ENCODE measurements around the gene PRAMEF11. TPM values are rescaled to one million over a fixed set of nuclear protein-coding genes. Genes with fewer than 3 reads are reported as not detected.
"Not testable (repeated sequence)": the region's sequence is repeated elsewhere in the genome, so short reads cannot be mapped to it uniquely, and the experiment has no call there.

The PRAMEF11 gene
- total RNA-seq = not detected in 2 replicates
- polyA plus RNA-seq = not detected in 2 replicates
- polyA plus RNA-seq (2011; cell fraction: cytosol; rRNA removed) = not detected in 2 replicates
- not detected in 2 replicates for polyA plus RNA-seq (2011; cell fraction: nucleus; rRNA removed)
- polyA plus RNA-seq (2012) = not detected in 2 replicates
- not detected in 2 replicates for polyA minus RNA-seq
- not detected for polyA minus RNA-seq (2011; cell fraction: cytosol; rRNA and poly(A)+ RNA removed)
- not detected in 2 replicates for polyA minus RNA-seq (2011; cell fraction: nucleus; rRNA and poly(A)+ RNA removed)
- not detected for Bru-seq, nascent RNA
- not detected for BruChase-seq, experiment 1, labeled RNA remaining after a 6-hour chase
- BruChase-seq, experiment 2, labeled RNA remaining after a 2-hour chase = not detected
- long read RNA-seq = 0 reads

DNA sequence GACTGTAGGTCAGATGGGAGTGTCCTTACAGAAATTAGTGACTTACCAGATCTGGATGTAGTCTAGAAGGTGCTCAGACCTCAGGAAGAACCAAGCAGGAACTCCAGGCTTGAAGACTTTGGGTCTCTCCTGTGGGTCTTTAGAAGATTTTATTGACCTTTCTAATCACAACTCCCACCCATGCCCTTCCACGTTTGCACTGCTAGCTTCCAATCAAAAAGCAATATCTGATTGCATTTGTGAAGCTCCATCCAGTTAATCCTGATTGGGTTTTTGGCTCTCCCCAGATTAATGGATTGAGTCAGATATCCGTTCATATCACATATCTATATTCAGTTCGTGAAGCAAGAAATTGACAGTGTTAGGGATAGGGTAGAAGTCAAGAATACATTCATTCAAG is at the start of gene PRAMEF11:
Gene PRAMEF11, minus strand, starts transcription at position 101 of the 400 bp plus-strand sequence. CDS start 2,621 bp downstream, outside the sequence.
- POLR2A ChIA-PET; intact Hi-C loops (cut with micrococcal nuclease); H4K20me1 ChIP-seq (replicated peaks; ENCODE audit: control insufficient read depth, extremely low read depth, insufficient read depth, low read length); DNase-seq (ENCODE audit: low read depth, low spot score); H3K4me1 ChIP-seq (ENCODE audit: control insufficient read depth, extremely low read depth, insufficient read depth, low read length); H3K27ac ChIP-seq (ENCODE audit: insufficient read depth, low read depth, low read length); H3K27me3 ChIP-seq (ENCODE audit: control insufficient read depth in 2 of 2, insufficient read depth in 2 of 2, low read length in 2 of 2); H3K79me2 ChIP-seq (ENCODE audit: control insufficient read depth, insufficient read depth, low read length); BruUV-seq (replicated peaks); H3K9me3 ChIP-seq (replicated peaks; ENCODE audit: control insufficient read depth, insufficient read depth, low read length); H2AFZ ChIP-seq (ENCODE audit: low read depth, low read length); H3K4me2 ChIP-seq (ENCODE audit: insufficient read depth, low read length); CTCF ChIA-PET; FAIRE-seq; H3K4me3 ChIP-seq (replicated peaks in 1 of 3; ENCODE audit: insufficient read depth in 1 of 3, low read depth in 1 of 3, low read length in 3 of 3); H3K9me1 ChIP-seq (replicated peaks; ENCODE audit: control insufficient read depth, extremely low read depth, insufficient read depth, low read length); dilution Hi-C loops (cut with MboI; ENCODE audit: extremely low pct_ligation_motif_present, low sequenced_read_pairs); H3K36me3 ChIP-seq (ENCODE audit: control insufficient read depth in 2 of 2, extremely low read depth in 1 of 2, insufficient read depth in 2 of 2, low read length in 2 of 2); H3K9ac ChIP-seq (replicated peaks; ENCODE audit: extremely low read depth, insufficient read depth, low read length): not testable (repeated sequence)

- dilution Hi-C loops (cut with MboI; ENCODE audit: extremely low pct_ligation_motif_present, low sequenced_read_pairs); H4K20me1 ChIP-seq (replicated peaks; ENCODE audit: control insufficient read depth, extremely low read depth, insufficient read depth, low read length); H3K9ac ChIP-seq (replicated peaks; ENCODE audit: extremely low read depth, insufficient read depth, low read length); H2AFZ ChIP-seq (ENCODE audit: low read depth, low read length); H3K27me3 ChIP-seq (ENCODE audit: control insufficient read depth in 2 of 2, insufficient read depth in 2 of 2, low read length in 2 of 2); POLR2A ChIA-PET; CTCF ChIA-PET; FAIRE-seq; DNase-seq (ENCODE audit: low read depth, low spot score); H3K36me3 ChIP-seq (ENCODE audit: control insufficient read depth in 2 of 2, extremely low read depth in 1 of 2, insufficient read depth in 2 of 2, low read length in 2 of 2); H3K4me1 ChIP-seq (ENCODE audit: control insufficient read depth, extremely low read depth, insufficient read depth, low read length); H3K9me1 ChIP-seq (replicated peaks; ENCODE audit: control insufficient read depth, extremely low read depth, insufficient read depth, low read length); H3K4me3 ChIP-seq (replicated peaks in 1 of 3; ENCODE audit: insufficient read depth in 1 of 3, low read depth in 1 of 3, low read length in 3 of 3); H3K79me2 ChIP-seq (ENCODE audit: control insufficient read depth, insufficient read depth, low read length); H3K4me2 ChIP-seq (ENCODE audit: insufficient read depth, low read length); H3K27ac ChIP-seq (ENCODE audit: insufficient read depth, low read depth, low read length); BruUV-seq (replicated peaks); intact Hi-C loops (cut with micrococcal nuclease); H3K9me3 ChIP-seq (replicated peaks; ENCODE audit: control insufficient read depth, insufficient read depth, low read length): not testable (repeated sequence)
Measured at GRCh38 chr1:12878453-12878852, 47.2 kb upstream of the PRAMEF11 start.

GRCh38 chr1:12863131-12863880 is 32.1 kb upstream of the PRAMEF11 start:
- H4K20me1 ChIP-seq (replicated peaks; ENCODE audit: control insufficient read depth, extremely low read depth, insufficient read depth, low read length); intact Hi-C loops (cut with micrococcal nuclease); BruUV-seq (replicated peaks); POLR2A ChIA-PET; H3K36me3 ChIP-seq (ENCODE audit: control insufficient read depth in 2 of 2, extremely low read depth in 1 of 2, insufficient read depth in 2 of 2, low read length in 2 of 2); DNase-seq (ENCODE audit: low read depth, low spot score); H3K4me3 ChIP-seq (replicated peaks in 1 of 3; ENCODE audit: insufficient read depth in 1 of 3, low read depth in 1 of 3, low read length in 3 of 3); H3K79me2 ChIP-seq (ENCODE audit: control insufficient read depth, insufficient read depth, low read length); H3K4me2 ChIP-seq (ENCODE audit: insufficient read depth, low read length); FAIRE-seq; H2AFZ ChIP-seq (ENCODE audit: low read depth, low read length); H3K9me3 ChIP-seq (replicated peaks; ENCODE audit: control insufficient read depth, insufficient read depth, low read length); H3K27me3 ChIP-seq (ENCODE audit: control insufficient read depth in 2 of 2, insufficient read depth in 2 of 2, low read length in 2 of 2); CTCF ChIA-PET; dilution Hi-C loops (cut with MboI; ENCODE audit: extremely low pct_ligation_motif_present, low sequenced_read_pairs); H3K4me1 ChIP-seq (ENCODE audit: control insufficient read depth, extremely low read depth, insufficient read depth, low read length); H3K27ac ChIP-seq (ENCODE audit: insufficient read depth, low read depth, low read length); H3K9ac ChIP-seq (replicated peaks; ENCODE audit: extremely low read depth, insufficient read depth, low read length); H3K9me1 ChIP-seq (replicated peaks; ENCODE audit: control insufficient read depth, extremely low read depth, insufficient read depth, low read length): not testable (repeated sequence)

DNA sequence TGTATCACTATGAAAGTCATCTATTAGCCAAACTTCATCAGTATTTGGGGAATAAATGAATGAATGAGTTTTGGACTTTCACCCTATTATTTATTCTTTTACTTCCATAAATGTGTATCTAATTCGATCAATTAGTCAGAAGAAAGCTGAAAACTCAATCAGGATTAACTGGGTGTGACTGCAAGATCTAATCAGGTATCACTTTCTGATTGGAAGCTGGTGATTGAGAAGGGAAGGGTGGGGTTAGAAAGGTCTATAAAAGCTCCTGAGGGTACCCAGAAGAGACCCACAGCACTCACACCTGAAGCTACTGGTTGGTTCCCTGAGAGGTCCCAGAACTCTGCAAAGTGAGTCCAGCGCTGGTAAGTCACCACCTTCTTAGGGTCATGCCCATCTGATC is 25.6 kb upstream of the PRAMEF11 start, which contains the start of gene PRAMEF2:
Gene PRAMEF2, plus strand, starts transcription at position 301 of the 400 bp plus-strand sequence. CDS start 1,924 bp downstream, outside the sequence.
- H4K20me1 ChIP-seq (replicated peaks; ENCODE audit: control insufficient read depth, extremely low read depth, insufficient read depth, low read length); H2AFZ ChIP-seq (ENCODE audit: low read depth, low read length); CTCF ChIA-PET; DNase-seq (ENCODE audit: low read depth, low spot score); H3K36me3 ChIP-seq (ENCODE audit: control insufficient read depth in 2 of 2, extremely low read depth in 1 of 2, insufficient read depth in 2 of 2, low read length in 2 of 2); H3K9me3 ChIP-seq (replicated peaks; ENCODE audit: control insufficient read depth, insufficient read depth, low read length); BruUV-seq (replicated peaks); POLR2A ChIA-PET; H3K79me2 ChIP-seq (ENCODE audit: control insufficient read depth, insufficient read depth, low read length); H3K9me1 ChIP-seq (replicated peaks; ENCODE audit: control insufficient read depth, extremely low read depth, insufficient read depth, low read length); H3K27me3 ChIP-seq (ENCODE audit: control insufficient read depth in 2 of 2, insufficient read depth in 2 of 2, low read length in 2 of 2); H3K9ac ChIP-seq (replicated peaks; ENCODE audit: extremely low read depth, insufficient read depth, low read length); H3K4me3 ChIP-seq (replicated peaks in 1 of 3; ENCODE audit: insufficient read depth in 1 of 3, low read depth in 1 of 3, low read length in 3 of 3); dilution Hi-C loops (cut with MboI; ENCODE audit: extremely low pct_ligation_motif_present, low sequenced_read_pairs); intact Hi-C loops (cut with micrococcal nuclease); H3K4me2 ChIP-seq (ENCODE audit: insufficient read depth, low read length); H3K4me1 ChIP-seq (ENCODE audit: control insufficient read depth, extremely low read depth, insufficient read depth, low read length); FAIRE-seq; H3K27ac ChIP-seq (ENCODE audit: insufficient read depth, low read depth, low read length): not testable (repeated sequence)

Measured in endothelial cell of umbilical vein (primary cell).